A549 (cell line): ENCODE data around the gene NAA25.

Source experiments
- FOSB ChIP-seq: fragments of 250-450 bp; sonication (Bioruptor Pico); IDR thresholded peaks from 2 replicates; pipeline ENCODE4 v1.5.0; 2020; ENCODE audit warnings: mild to moderate bottlenecking, moderate library complexity
- FOSL2 ChIP-seq, 2 experiments: fragments of 450-650 bp in 1 of 2; fragments of >200 bp in 1 of 2; sonication (Bioruptor Twin) in 1 of 2; formaldehyde crosslinking; IDR thresholded peaks; 2 replicates each; pipeline versions ENCODE4 v1.5.0 to v1.6.1; 2016 to 2020; ENCODE audit warnings: mild to moderate bottlenecking in 1 of 2, moderate library complexity in 1 of 2
- GATA3 ChIP-seq: IDR thresholded peaks from 2 replicates; pipeline ENCODE4 v1.6.1; 2012; ENCODE audit warnings: borderline replicate concordance
- RFX5 ChIP-seq: fragments of 450-650 bp; IDR thresholded peaks from 2 replicates; pipeline ENCODE4 v1.7.1; 2014; ENCODE audit warnings: antibody characterized with exemption, mild to moderate bottlenecking, moderate library complexity
- TF ChIP-seq, protein P1 (sequence below): fragments of >200 bp; sonication (Bioruptor Twin); formaldehyde crosslinking; IDR thresholded peaks from 3 replicates; pipeline ENCODE4 v1.5.1; 2016
- TF ChIP-seq, protein P2 (sequence below): fragments of 200-600 bp; sonication (generic); IDR thresholded peaks from 2 replicates; pipeline ENCODE4 v1.6.1; 2016; ENCODE audit warnings: antibody characterized with exemption, mild to moderate bottlenecking, moderate library complexity

DNA sequence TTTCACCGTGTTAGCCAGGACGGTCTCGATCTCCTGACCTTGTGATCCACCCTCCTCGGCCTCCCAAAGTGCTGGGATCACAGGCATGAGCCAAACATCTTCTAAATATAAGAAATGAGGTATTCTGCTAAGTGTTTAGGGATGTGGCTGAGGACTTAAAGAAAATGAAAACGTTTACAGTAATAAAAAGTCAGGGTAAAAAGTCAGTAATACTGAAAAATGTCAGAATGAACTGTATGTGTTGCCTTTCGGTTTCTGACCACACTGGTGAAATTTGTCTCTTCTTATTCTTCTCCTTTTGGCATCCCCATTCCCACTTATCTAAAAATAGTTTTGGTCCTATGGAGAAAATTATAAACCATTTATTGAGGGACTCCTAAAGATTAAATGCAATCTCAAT lies 116.1 kb downstream of the NAA25 start:
- TF ChIP-seq FOSL2 (IDR thresholded peaks at IDR 0.05) (no peak), FOSL2 (CRISPR knock-in tag; IDR thresholded peaks at IDR 0.05) (no peak), FOSB (CRISPR knock-in tag) (no peak), RFX5 (no peak), GATA3 (no peak)
- TF ChIP-seq, protein P1, sequence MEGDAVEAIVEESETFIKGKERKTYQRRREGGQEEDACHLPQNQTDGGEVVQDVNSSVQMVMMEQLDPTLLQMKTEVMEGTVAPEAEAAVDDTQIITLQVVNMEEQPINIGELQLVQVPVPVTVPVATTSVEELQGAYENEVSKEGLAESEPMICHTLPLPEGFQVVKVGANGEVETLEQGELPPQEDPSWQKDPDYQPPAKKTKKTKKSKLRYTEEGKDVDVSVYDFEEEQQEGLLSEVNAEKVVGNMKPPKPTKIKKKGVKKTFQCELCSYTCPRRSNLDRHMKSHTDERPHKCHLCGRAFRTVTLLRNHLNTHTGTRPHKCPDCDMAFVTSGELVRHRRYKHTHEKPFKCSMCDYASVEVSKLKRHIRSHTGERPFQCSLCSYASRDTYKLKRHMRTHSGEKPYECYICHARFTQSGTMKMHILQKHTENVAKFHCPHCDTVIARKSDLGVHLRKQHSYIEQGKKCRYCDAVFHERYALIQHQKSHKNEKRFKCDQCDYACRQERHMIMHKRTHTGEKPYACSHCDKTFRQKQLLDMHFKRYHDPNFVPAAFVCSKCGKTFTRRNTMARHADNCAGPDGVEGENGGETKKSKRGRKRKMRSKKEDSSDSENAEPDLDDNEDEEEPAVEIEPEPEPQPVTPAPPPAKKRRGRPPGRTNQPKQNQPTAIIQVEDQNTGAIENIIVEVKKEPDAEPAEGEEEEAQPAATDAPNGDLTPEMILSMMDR, result no peak
- TF ChIP-seq, protein P2, sequence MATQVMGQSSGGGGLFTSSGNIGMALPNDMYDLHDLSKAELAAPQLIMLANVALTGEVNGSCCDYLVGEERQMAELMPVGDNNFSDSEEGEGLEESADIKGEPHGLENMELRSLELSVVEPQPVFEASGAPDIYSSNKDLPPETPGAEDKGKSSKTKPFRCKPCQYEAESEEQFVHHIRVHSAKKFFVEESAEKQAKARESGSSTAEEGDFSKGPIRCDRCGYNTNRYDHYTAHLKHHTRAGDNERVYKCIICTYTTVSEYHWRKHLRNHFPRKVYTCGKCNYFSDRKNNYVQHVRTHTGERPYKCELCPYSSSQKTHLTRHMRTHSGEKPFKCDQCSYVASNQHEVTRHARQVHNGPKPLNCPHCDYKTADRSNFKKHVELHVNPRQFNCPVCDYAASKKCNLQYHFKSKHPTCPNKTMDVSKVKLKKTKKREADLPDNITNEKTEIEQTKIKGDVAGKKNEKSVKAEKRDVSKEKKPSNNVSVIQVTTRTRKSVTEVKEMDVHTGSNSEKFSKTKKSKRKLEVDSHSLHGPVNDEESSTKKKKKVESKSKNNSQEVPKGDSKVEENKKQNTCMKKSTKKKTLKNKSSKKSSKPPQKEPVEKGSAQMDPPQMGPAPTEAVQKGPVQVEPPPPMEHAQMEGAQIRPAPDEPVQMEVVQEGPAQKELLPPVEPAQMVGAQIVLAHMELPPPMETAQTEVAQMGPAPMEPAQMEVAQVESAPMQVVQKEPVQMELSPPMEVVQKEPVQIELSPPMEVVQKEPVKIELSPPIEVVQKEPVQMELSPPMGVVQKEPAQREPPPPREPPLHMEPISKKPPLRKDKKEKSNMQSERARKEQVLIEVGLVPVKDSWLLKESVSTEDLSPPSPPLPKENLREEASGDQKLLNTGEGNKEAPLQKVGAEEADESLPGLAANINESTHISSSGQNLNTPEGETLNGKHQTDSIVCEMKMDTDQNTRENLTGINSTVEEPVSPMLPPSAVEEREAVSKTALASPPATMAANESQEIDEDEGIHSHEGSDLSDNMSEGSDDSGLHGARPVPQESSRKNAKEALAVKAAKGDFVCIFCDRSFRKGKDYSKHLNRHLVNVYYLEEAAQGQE, result no peak
